HepG2 (cell line): ENCODE data around the gene MAN1B1. TPM values are rescaled to one million over a fixed set of nuclear protein-coding genes. Genes with fewer than 3 reads are reported as not detected.

Experiments
- BRCA1 ChIP-seq: sonication (generic); formaldehyde crosslinking; IDR thresholded peaks from 2 replicates; pipeline ENCODE4 v1.4.0; 2020; ENCODE audit warnings: missing genetic modification reagents
- E2F1 ChIP-seq: sonication (generic); formaldehyde crosslinking; IDR thresholded peaks from 2 replicates; pipeline ENCODE4 v1.5.0; 2020; ENCODE audit warnings: missing genetic modification reagents
- MTF2 ChIP-seq: sonication (generic); formaldehyde crosslinking; IDR thresholded peaks from 2 replicates; pipeline ENCODE4 v1.5.0; 2020; ENCODE audit warnings: missing genetic modification reagents, borderline replicate concordance
- PAX8 ChIP-seq: sonication (generic); formaldehyde crosslinking; IDR thresholded peaks from 2 replicates; pipeline ENCODE4 v1.8.0; 2022; ENCODE audit warnings: mild to moderate bottlenecking, missing genetic modification reagents, borderline replicate concordance
- RERE ChIP-seq: IDR thresholded peaks from 2 replicates; pipeline ENCODE4 v1.6.1; 2016; ENCODE audit warnings: low read depth, missing genetic modification reagents, missing compliant biosample characterization
- SETDB1 ChIP-seq: sonication (generic); formaldehyde crosslinking; IDR thresholded peaks from 2 replicates; pipeline ENCODE4 v1.5.1; 2020; ENCODE audit warnings: missing genetic modification reagents, mild to moderate bottlenecking, borderline replicate concordance
- ZBTB40 ChIP-seq, 2 experiments: fragments of 450-650 bp in 1 of 2; sonication (generic) in 1 of 2; formaldehyde crosslinking in 1 of 2; IDR thresholded peaks; 2 replicates each; pipeline versions ENCODE4 v1.6.1 to v1.8.0; 2016 to 2022; ENCODE audit warnings: antibody characterized with exemption in 1 of 2, mild to moderate bottlenecking in 1 of 2, missing genetic modification reagents in 1 of 2
- ZFP37 ChIP-seq: sonication (generic); formaldehyde crosslinking; IDR thresholded peaks from 2 replicates; pipeline ENCODE4 v1.4.0; 2020; ENCODE audit warnings: missing genetic modification reagents, borderline replicate concordance
- ZNF160 ChIP-seq: sonication (generic); formaldehyde crosslinking; IDR thresholded peaks from 2 replicates; pipeline ENCODE4 v1.8.0; 2022; ENCODE audit warnings: mild to moderate bottlenecking, inconsistent platforms, missing genetic modification reagents
- polyA plus RNA-seq, 8 experiments: library from polyadenylated mRNA; depleted of rRNA in 3 of 8; stranded (reverse) in 7 of 8; unstranded in 1 of 8; fragments of >200 nt; fragmentation: Illumina TruSeq in 4 of 8; extraction: Trizol in 4 of 8; gene quantifications; 2 replicates each; pipeline versions ENCODE4 v1.2.1 to v1.2.3, GENCODE V29; 2011 to 2016; ENCODE audit warnings: low read depth in 4 of 8, missing spikeins in 1 of 8, mixed read lengths in 1 of 8; ENCODE audit not compliant: insufficient read depth in 1 of 8
- total RNA-seq, 5 experiments: library from RNA; depleted of rRNA; stranded (reverse); fragments of >200 nt; fragmentation: Illumina TruSeq; extraction: Trizol; gene quantifications; 2 replicates each; pipeline ENCODE4 v1.2.3, GENCODE V29; 2016; ENCODE audit warnings: low read depth in 1 of 5

MAN1B1 gene
- total and polyA plus RNA-seq, 2 of the 13 experiments (the other 11 are each of a cell fraction or from before 2014, with no cell fraction given) = 48.9 to 59.5 TPM

- no peak for TF ChIP-seq RERE (CRISPR knock-in tag)
- peak; percentile 93; the same call in 1 of the 2 replicates for TF ChIP-seq BRCA1 (CRISPR knock-in tag)
- no peak for TF ChIP-seq PAX8
- peak; percentile 93; the same call in 1 of the 2 replicates for TF ChIP-seq ZFP37 (CRISPR knock-in tag)
- no peak for TF ChIP-seq SETDB1 (CRISPR knock-in tag)
- peak; percentile 95 for TF ChIP-seq MTF2 (CRISPR knock-in tag)
- no peak; the same call in 1 of the 2 replicates for TF ChIP-seq ZNF160 (CRISPR knock-in tag)
- TF ChIP-seq ZBTB40 (IDR thresholded peaks at IDR 0.05) = no peak
- TF ChIP-seq ZBTB40 (CRISPR knock-in tag; IDR thresholded peaks at IDR 0.05) = peak; percentile 54; the same call in 1 of the 2 replicates
- no peak for TF ChIP-seq E2F1 (CRISPR knock-in tag)
Observed at GRCh38 chr9:137046088-137046787, 40.5 kb upstream of the MAN1B1 start, which contains the start of gene NPDC1 (continued).
